Measurements from ENCODE around the gene RPS6KB2. TPM values are rescaled to one million over a fixed set of nuclear protein-coding genes. Genes with fewer than 3 reads are reported as not detected.

RPS6KB2 gene
- total and polyA plus RNA-seq, 2 experiments from 2014 or later: 65.0 to 105 TPM

DNA sequence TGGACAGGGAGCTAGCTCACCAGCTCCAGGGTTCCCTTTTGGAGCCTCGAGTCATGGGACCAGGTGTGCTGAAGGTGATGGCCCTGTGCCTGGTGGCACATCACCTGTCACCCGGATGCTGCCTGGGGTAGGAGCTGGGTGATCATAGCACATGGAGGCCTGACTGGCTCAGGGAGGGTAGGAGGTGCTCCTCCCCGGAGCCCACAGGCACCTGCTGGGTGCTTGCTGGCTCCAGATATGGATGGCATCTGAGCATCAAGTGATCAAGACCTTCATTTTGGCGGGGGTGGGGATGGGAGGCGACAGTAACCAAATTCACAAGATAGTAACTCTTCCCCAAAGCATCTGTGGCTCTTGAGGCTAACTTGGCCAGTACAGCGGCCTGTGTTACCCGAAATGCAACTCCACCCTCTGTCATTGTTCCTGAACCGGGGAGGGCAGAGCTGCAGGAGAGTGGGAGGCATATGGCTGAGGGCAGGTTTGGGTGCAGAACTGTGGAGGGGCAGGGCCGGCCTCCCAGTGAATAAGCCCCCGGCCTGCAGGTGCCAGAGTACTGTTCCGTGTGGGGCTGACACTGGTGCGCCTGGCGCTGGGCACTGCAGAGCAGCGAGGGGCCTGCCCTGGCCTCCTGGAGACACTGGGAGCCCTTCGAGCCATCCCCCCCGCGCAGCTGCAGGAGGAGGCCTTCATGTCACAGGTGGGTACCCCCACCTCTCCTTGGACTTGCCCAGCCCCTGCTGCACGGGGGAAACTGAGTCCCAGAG is 19.7 kb upstream of the RPS6KB2 start:
- Histone ChIP-seq H3K79me2 (no peaks in the 10 kb centered on the region), H3K9me2 (replicated peaks; ENCODE audit: insufficient read depth) (no peaks in the 10 kb centered on the region), H3K4me1 (ENCODE audit: insufficient read depth) (no peaks in the 10 kb centered on the region), H3K4me2 (no peak overlapping the region), H3K27me3 (no peaks in the 10 kb centered on the region), H3K4me3 (no peak overlapping the region), H3K36me3 (replicated peaks; ENCODE audit: insufficient read depth, low read depth) (no peaks in the 10 kb centered on the region), H3K9me3 (ENCODE audit: low read depth) (no peaks in the 10 kb centered on the region), H4K20me1 (ENCODE audit: insufficient read depth, poor library complexity, severe bottlenecking) (no peaks in the 10 kb centered on the region), H2AFZ (no peak overlapping the region), H3K27ac (no peak overlapping the region)
- TF ChIP-seq EZH2phosphoT487 (IDR thresholded peaks at IDR 0.05; ENCODE audit: low read depth, severe bottlenecking, unreplicated experiment) (no peak), EZH2 (IDR thresholded peaks at IDR 0.05; ENCODE audit: borderline replicate concordance) (no peak), CTCF (IDR thresholded peaks at IDR 0.05; ENCODE audit: poor library complexity) (no peak)
- WGBS (ENCODE audit: low lambda C conversion rate, missing lambda C conversion rate): 88% methylated on average over 18 of the region's 18 CpGs
- DNase-seq (ENCODE audit: low spot score): no peak

- Histone ChIP-seq H3K36me3 (replicated peaks; ENCODE audit: insufficient read depth, low read depth) (no peaks in the 10 kb centered on the region), H2AFZ (no peak overlapping the region), H3K27me3 (no peaks in the 10 kb centered on the region), H3K9me3 (ENCODE audit: low read depth) (no peaks in the 10 kb centered on the region), H3K4me3 (no peak overlapping the region), H3K27ac (no peak overlapping the region), H3K4me2 (no peak overlapping the region), H3K79me2 (no peaks in the 10 kb centered on the region), H4K20me1 (ENCODE audit: insufficient read depth, poor library complexity, severe bottlenecking) (no peaks in the 10 kb centered on the region), H3K9me2 (replicated peaks; ENCODE audit: insufficient read depth) (no peaks in the 10 kb centered on the region), H3K4me1 (ENCODE audit: insufficient read depth) (no peaks in the 10 kb centered on the region)
- DNase-seq (ENCODE audit: low spot score): no peak
- 96% methylated on average over 20 of the region's 24 CpGs for WGBS (ENCODE audit: low lambda C conversion rate, missing lambda C conversion rate)
- TF ChIP-seq CTCF (IDR thresholded peaks at IDR 0.05; ENCODE audit: poor library complexity) (no peak), EZH2phosphoT487 (IDR thresholded peaks at IDR 0.05; ENCODE audit: low read depth, severe bottlenecking, unreplicated experiment) (no peak), EZH2 (IDR thresholded peaks at IDR 0.05; ENCODE audit: borderline replicate concordance) (no peak)
These were observed 19.0 kb upstream of the RPS6KB2 start for GRCh38 chr11:67409261-67409666.

GRCh38 chr11:67409781-67410368 is 18.4 kb upstream of the RPS6KB2 start:
- no peaks in the 10 kb centered on the region for H3K9me3 ChIP-seq (ENCODE audit: low read depth)
- no peak overlapping the region for H2AFZ ChIP-seq
- H3K27ac ChIP-seq: no peak overlapping the region
- DNase-seq (ENCODE audit: low spot score): no peak
- H3K79me2 ChIP-seq: no peaks in the 10 kb centered on the region
- no peak overlapping the region for H3K4me3 ChIP-seq
- no peaks in the 10 kb centered on the region for H3K27me3 ChIP-seq
- no peaks in the 10 kb centered on the region for H3K36me3 ChIP-seq (replicated peaks; ENCODE audit: insufficient read depth, low read depth)
- 47% methylated on average over 13 of the region's 13 CpGs for WGBS (ENCODE audit: low lambda C conversion rate, missing lambda C conversion rate)
- H4K20me1 ChIP-seq (ENCODE audit: insufficient read depth, poor library complexity, severe bottlenecking): no peaks in the 10 kb centered on the region
- peaks cover under 1% of the 10 kb centered on the region for H3K4me1 ChIP-seq (ENCODE audit: insufficient read depth)
- no peaks in the 10 kb centered on the region for H3K9me2 ChIP-seq (replicated peaks; ENCODE audit: insufficient read depth)
- no peak overlapping the region for H3K4me2 ChIP-seq
- TF ChIP-seq CTCF (IDR thresholded peaks at IDR 0.05; ENCODE audit: poor library complexity): no peak
- TF ChIP-seq EZH2 (IDR thresholded peaks at IDR 0.05; ENCODE audit: borderline replicate concordance): no peak
- TF ChIP-seq EZH2phosphoT487 (IDR thresholded peaks at IDR 0.05; ENCODE audit: low read depth, severe bottlenecking, unreplicated experiment): no peak
